Activated CD8-positive, alpha-beta memory T cell treated with anti-CD3 and anti-CD28 coated beads, Interleukin-2, amount 50 U/mL, for 4 hours (primary cell): ENCODE results near the gene PSMC3IP.
A peak's percentile ranks its signal among the peaks of the same experiment; 100 is the strongest.
"Not testable (repeated sequence)": the region's sequence is repeated elsewhere in the genome, so short reads cannot be mapped to it uniquely, and the experiment has no call there.

Experiments
- DNase-seq: peaks from one replicate; pipeline ENCODE4 v3.0.0-alpha.2; 2020

Gene PSMC3IP, protein sequence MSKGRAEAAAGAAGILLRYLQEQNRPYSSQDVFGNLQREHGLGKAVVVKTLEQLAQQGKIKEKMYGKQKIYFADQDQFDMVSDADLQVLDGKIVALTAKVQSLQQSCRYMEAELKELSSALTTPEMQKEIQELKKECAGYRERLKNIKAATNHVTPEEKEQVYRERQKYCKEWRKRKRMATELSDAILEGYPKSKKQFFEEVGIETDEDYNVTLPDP

DNA sequence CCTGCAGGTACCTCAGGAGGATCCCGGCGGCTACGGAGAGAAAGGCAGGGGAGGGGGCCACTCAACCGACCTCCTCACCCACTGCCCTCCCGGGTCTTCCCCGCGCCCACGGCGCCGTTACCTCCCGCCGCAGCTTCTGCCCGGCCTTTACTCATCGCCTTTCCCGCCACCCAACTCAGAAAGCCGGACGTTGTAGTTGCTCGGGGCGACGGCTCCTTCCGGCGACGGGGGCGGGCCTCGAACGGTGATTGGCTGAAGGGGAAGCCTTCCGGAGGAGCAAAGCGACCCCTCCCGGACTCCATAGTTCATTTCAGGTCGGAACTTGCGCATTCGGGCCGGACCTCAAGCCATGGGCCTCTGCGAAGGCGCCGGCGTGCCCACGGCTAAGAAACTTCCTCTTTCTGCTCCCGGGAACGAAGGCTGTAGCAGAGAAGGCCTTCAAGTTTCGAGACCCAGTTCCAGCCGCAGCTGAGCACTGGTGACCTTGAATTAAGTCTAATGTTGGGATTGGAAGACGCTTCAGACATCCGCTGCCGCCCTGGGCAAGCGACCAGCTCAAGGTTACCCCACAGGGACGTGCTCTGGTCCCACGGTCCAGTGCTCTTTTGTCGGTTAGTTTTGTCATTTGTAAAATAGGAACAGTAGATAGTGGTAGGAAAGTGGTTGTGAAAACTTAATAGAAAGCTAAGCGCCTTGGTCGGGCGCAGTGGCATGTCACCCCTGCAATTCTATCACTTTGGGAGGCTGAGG is at the start of gene PSMC3IP:
TSS of gene PSMC3IP (minus strand) at position 198 of the 750 bp plus-strand sequence. CDS start at position 155, 43 bp downstream.
- DNase-seq, result peak; percentile 91

- DNase-seq, result no peak
Measured at GRCh38 chr17:42623732-42624596, 46.4 kb upstream of the PSMC3IP start.

DNA sequence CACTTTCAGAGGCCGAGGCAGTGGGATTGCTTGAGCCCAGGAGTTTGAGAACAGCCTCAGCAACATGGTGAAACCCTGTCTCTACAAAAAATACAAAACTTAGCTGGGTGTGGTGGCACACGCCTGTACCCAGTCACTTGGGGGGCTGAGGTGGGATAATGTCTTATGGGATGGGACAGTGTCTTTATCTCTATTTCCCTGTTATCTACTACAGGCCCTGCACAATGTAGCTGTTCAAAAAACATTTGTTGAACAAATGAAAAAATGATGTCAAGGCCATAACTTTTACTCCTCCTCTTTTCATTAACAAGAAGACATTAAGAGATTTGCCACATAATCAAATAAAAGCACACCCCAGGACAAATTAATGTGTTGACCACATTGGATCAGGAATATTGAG is 45.7 kb upstream of the PSMC3IP start:
- no peak for DNase-seq

DNA sequence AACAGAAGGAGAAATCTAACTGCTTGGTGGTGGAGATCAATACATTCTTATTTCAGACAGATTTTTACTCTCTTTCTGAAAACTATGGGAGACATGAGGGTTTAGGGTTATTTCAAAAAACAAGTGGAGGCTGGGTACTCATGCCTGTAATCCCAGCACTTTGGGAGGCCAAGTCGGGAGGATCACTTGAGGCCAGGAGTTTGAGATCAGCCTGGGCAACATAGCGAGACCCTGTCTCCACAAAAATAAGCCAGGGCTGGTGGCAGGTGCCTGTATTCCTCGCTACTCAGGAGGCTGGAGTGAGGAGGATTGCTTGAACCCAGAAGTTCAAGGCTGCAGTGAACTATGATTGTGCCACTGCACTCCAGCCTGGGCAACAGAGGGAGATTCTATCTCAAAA is 44.5 kb upstream of the PSMC3IP start:
- not testable (repeated sequence) for DNase-seq

GRCh38 chr17:42618442-42619150 is 41.1 kb upstream of the PSMC3IP start:
- DNase-seq, result no peak

- no peak for DNase-seq
Measured at GRCh38 chr17:42617956-42618431, 40.5 kb upstream of the PSMC3IP start.

- no peak for DNase-seq
Measured at GRCh38 chr17:42613699-42614295, 36.3 kb upstream of the PSMC3IP start.

DNA sequence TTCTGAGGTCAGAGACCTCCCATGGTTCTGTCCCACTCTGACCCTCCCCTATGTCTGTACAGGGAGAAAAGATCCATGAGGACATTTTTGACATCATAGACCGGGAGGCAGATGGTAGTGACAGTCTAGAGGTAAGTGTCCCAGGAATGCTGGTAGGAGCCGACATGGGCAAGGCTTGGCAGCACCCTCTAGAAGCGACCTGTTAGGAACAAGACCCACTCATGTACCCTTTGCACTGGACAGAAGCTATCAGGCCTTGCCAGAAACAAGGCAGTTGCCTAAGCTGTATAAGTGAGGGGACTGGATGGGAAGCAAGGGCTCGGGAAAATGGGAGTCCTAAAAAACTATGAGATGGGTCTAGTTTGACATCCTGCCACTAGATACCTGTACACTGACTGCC is 34.5 kb upstream of the PSMC3IP start:
- DNase-seq, result no peak

DNA sequence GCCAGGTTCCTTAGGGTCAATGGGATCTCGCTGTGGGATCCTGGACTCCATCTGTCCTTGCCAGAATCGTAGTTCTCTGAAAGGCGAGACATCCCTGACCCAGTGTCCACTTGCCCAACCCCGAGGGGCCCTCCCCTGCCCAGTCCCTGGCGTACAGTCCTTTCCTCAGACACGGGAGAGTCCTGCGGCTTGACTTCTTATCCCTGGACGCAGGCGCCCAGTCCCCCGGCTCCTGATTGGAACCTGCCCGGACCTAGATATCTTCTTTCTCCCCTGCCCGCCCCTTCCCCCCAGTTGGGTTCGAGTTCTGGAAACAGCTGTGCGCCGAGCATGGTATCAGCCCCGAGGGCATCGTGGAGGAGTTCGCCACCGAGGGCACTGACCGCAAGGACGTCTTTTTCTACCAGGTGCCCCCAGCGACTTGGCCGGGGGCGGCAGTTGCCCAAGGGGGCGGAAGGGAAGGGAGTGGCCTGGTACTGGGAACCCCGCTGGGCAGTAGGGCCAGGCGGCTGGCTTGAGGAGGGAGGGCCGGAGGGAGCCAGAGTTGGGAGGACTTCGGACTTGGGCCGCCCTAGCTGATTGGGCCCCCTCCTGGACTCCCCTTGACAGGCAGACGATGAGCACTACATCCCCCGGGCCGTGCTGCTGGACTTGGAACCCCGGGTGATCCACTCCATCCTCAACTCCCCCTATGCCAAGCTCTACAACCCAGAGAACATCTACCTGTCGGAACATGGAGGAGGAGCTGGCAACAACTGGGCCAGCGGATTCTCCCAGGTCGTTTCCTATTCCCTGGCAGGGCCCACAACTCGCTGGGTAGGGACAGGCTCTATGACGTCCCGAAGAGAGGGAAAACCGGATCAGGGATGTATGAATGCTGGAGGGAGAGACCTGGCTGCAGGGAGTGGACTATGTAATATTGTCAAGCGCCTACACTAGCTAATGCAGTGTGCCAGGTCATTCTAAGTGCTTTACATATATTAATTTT is 32.6 kb upstream of the PSMC3IP start:
- peak; percentile 28 for DNase-seq

GRCh38 chr17:42609182-42609813 is 31.8 kb upstream of the PSMC3IP start, which contains the start of the genes RETREG3 and TUBG1:
Gene RETREG3, minus strand, starts transcription at chr17:42609374. Its CDS starts 50 bp downstream, at chr17:42609324.
Gene TUBG1, plus strand, starts transcription at chr17:42609683. Its CDS starts 55 bp downstream, at chr17:42609738.
- peak; percentile 99 for DNase-seq

- no peak for DNase-seq
Measured at GRCh38 chr17:42608305-42609181, 31.0 kb upstream of the PSMC3IP start.

- no peak for DNase-seq
Measured at GRCh38 chr17:42607769-42608168, 30.2 kb upstream of the PSMC3IP start.

DNA sequence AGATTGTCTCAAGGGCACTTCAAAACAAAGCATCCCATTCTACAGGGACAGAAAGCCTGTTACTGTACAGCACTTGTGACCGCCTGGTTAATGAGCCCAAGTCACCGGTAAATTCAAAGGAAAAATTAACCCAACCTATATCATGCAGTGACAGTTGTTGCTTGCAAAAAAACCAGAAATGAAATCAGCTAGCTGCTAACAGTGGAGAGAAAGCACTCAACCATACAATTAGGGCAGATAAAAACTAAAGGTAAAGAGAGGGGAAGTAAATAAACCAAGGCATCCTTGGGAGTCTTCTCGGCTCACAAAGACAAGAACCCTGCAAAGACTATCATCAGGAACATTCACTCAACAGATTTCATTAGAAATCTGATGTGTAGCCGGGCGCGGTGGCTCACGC is 25.8 kb upstream of the PSMC3IP start:
- DNase-seq, result no peak

DNA sequence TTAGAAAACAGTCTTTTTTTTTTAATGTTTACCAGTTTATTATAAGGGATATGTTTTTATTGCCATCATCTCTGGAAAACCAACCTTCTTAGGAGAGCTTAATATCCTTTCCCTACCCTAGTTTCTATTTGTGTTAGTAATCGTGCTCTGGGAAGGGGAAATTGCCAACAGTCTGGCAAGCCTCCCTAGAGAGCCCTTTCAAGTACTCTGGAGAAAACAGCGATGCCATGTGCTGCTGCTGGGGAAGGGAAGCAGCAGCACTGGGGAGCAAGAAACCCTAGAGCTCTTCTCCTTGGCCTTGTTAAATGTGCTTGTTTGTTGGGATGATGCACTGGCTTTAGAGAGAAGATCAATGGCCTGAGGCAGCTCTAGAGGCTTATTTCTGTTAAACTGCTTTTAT is 21.4 kb upstream of the PSMC3IP start:
- DNase-seq, result no peak

DNA sequence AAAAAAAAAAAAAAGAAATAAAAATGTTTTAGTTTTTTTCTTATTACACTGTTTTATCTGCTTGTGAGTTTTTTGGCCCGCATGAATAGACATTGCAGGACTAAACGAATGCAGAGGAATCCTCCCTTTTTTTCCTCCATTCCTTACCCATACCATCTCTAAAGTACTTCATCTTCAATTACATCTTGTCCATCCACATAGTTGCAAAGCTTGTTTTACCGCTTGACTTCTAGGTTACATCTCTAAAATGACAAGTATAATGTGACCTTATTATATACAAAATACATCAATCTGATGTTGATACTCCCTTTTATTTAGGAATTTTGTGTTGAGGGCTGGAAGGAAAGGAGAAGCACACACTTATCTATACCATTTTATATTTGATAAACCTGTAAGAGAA is 18.9 kb upstream of the PSMC3IP start:
- no peak for DNase-seq

DNA sequence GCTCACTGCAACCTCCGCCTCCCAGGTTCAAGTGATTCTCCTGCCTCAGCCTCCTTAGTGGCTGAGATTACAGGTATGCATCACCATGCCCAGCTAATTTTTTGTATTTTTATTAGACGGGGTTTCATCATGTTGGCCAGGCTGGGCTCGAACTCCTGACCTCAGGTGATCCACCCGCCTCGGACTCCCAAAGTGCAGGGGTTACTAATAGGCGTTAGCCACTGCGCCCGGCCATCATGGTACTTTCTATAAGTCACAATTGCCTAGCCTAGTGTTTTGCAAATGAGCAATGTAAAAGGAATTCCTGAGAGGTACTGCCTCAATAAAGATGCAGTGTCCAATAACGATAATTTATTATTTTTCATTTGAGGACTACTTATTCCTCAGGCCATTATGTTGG is 13.9 kb upstream of the PSMC3IP start:
- DNase-seq, result no peak

DNA sequence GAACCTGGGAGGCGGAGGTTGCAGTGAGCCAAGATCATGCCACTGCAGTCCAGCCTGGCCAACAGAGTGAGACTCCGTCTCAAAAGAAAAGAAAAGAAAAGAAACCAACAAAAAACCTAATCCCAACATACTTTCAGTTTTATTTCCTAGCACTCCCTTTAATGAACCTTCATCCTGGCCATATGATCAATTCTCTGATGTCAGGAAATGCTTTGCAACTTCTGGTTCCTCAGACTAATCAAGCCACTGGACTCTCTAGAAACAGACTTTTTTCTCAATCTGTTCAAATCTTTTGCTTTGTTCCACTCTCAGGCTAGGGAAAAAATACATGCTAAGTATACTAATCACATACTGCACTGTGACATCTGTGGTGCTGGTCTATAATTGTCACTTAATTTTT is 13.4 kb upstream of the PSMC3IP start:
- DNase-seq, result no peak

DNA sequence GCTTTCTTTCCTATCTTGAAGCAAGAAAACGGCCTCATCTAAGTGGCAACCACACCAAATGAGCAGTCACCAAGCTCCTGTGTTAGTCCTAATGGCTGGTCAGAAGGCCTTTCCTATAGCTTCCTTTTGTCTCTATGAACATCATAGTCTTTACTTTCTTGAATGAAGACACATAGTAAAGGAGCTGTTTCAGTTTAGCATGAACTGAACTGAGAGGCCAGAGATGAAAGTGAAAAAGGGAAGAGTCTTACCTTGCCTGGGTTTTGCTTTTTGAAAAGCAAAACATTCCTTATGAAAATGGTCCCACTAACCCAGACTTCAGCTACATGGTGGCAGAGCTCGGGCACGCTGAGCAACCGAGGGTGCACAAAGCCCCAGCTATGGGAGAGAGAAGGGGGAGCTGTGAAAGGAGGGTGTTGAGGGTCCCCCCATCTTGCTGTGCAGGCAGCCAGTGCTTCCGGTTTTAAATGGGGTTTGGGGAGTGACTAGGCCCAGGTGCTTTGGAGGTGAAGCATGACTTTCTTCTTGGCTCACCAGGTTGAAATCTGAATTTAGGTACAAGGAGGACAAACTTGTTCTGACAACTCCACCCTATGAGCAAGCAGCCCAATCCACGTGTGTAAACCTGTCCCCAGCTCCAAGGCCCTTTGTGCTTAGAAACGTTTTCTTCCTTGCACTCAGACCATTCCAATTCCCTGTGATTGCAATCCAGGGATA is 9.1 kb upstream of the PSMC3IP start:
- DNase-seq, result no peak

DNA sequence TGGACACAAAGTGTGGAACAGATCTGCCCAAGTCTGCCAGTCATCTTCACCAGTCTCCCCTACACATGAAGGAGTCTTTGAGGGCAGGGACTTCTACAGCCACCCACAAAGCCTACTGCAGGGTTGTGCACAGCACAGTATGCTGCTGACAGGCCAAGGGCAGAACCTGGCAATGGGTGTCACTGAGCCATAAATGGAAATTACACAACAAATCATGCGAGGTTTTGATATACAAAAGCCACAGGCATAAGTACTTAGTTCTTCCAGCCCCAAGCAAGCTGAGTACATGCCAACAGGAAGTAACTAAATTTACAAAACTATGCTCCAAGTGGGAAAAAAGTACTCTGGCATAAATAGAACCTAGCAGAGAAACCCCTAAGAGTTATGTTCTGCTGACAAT is 7.8 kb upstream of the PSMC3IP start:
- DNase-seq, result no peak
